ENCODE results near the gene EFCAB5. TPM values are rescaled to one million over a fixed set of nuclear protein-coding genes. Genes with fewer than 3 reads are reported as not detected.

Gene EFCAB5
- total and polyA plus RNA-seq, 2 donors (not counting 1 experiment from before 2014, with no cell fraction given): 0.54 to 3.0 TPM

- ChIA-PET POLR2A (no interaction called here), CTCF (no interaction called here)
- no peak overlapping the region for H3K27ac ChIP-seq (ENCODE audit: low read length in 2 of 2)
- intact Hi-C loops (cut with micrococcal nuclease): no loop called here
- H3K27me3 Mint-ChIP-seq: peaks cover 17% of the 10 kb centered on the region
- TF ChIP-seq CTCF (IDR thresholded peaks at IDR 0.05): no peak
- TF ChIP-seq EZH2 (IDR thresholded peaks at IDR 0.05; ENCODE audit: borderline replicate concordance, insufficient read depth, low read depth, low read length, poor library complexity, severe bottlenecking): no peak
- H2AFZ ChIP-seq (ENCODE audit: insufficient read depth, low read depth, low read length, poor library complexity, severe bottlenecking): no peak overlapping the region
- no peak for DNase-seq
- H3K27ac Mint-ChIP-seq: no peak overlapping the region
- no peak for ATAC-seq (ENCODE audit: low read depth)
- H3K9ac ChIP-seq (ENCODE audit: low read length): no peak overlapping the region
- no peaks in the 10 kb centered on the region for H3K4me1 Mint-ChIP-seq
- H4K20me1 ChIP-seq (ENCODE audit: control insufficient read depth, insufficient read depth, low read length, poor library complexity, severe bottlenecking): no peaks in the 10 kb centered on the region
- H3K4me1 ChIP-seq (ENCODE audit: control insufficient read depth in 2 of 2, insufficient read depth in 2 of 2, low read length in 2 of 2): no peaks in the 10 kb centered on the region
- WGBS (ENCODE audit: insufficient coverage): no CpG with 5 or more reads among the region's 2 CpGs
- H3K4me2 ChIP-seq (replicated peaks; ENCODE audit: low read depth, low read length, poor library complexity, severe bottlenecking): no peak overlapping the region
- no peaks in the 10 kb centered on the region for H3K9me3 Mint-ChIP-seq (ENCODE audit: insufficient read depth)
- H3K36me3 ChIP-seq (replicated peaks in 1 of 2; ENCODE audit: control extremely low read depth in 1 of 2, control insufficient read depth in 1 of 2, extremely low read depth in 1 of 2, insufficient read depth in 2 of 2, low read length in 1 of 2): no peaks in the 10 kb centered on the region
- peaks cover 0 to 3% (median 0%) of the 10 kb centered on the region in 3 donors for H3K9me3 ChIP-seq (ENCODE audit: control extremely low read depth in 1 of 3, control insufficient read depth in 2 of 3, insufficient read depth in 1 of 3, low read length in 2 of 3)
- no peak overlapping the region for H3K4me3 ChIP-seq (ENCODE audit: control extremely low read depth in 1 of 5, extremely low read depth in 1 of 5, insufficient read depth in 1 of 5, low read depth in 2 of 5, low read length in 4 of 5)
- H3K79me2 ChIP-seq (ENCODE audit: control insufficient read depth, insufficient read depth, low read length): no peaks in the 10 kb centered on the region
- H3K27me3 ChIP-seq (replicated peaks in 1 of 4; ENCODE audit: control extremely low read depth in 1 of 4, control insufficient read depth in 3 of 4, insufficient read depth in 4 of 4, low read length in 3 of 4): no peaks in the 10 kb centered on the region
- no peak overlapping the region for H3K4me3 Mint-ChIP-seq
Observed at GRCh38 chr17:30074254-30074653, 132.8 kb downstream of the EFCAB5 start.

DNA sequence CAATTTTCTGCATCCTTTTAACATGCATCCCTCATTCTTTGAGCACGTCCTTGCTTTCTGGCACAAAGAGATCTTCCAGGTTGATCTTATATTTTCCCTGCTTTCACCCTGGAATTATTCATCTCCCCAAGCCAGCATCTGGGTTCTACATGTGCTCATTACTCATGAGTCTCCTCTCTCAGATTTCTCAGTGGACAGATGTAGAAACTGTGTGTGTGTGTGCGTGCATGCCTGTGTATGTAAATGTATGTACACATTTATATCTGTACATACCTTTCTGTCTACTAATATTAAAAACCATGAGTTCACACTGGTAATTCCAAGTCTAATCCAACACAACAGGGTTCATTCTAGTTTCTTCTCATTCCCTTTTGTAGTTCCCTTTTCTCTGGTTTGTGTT is 133.3 kb downstream of the EFCAB5 start:
- H3K79me2 ChIP-seq (ENCODE audit: control insufficient read depth, insufficient read depth, low read length): no peaks in the 10 kb centered on the region
- no peak overlapping the region for H3K4me3 ChIP-seq (ENCODE audit: control extremely low read depth in 1 of 5, extremely low read depth in 1 of 5, insufficient read depth in 1 of 5, low read depth in 2 of 5, low read length in 4 of 5)
- H3K27me3 ChIP-seq (replicated peaks in 1 of 4; ENCODE audit: control extremely low read depth in 1 of 4, control insufficient read depth in 3 of 4, insufficient read depth in 4 of 4, low read length in 3 of 4): no peaks in the 10 kb centered on the region
- H4K20me1 ChIP-seq (ENCODE audit: control insufficient read depth, insufficient read depth, low read length, poor library complexity, severe bottlenecking): no peaks in the 10 kb centered on the region
- H2AFZ ChIP-seq (ENCODE audit: insufficient read depth, low read depth, low read length, poor library complexity, severe bottlenecking): no peak overlapping the region
- Mint-ChIP-seq H3K27ac (no peak overlapping the region), H3K9me3 (ENCODE audit: insufficient read depth) (no peaks in the 10 kb centered on the region), H3K4me1 (no peaks in the 10 kb centered on the region), H3K4me3 (no peak overlapping the region), H3K27me3 (peaks cover 16% of the 10 kb centered on the region)
- ChIA-PET CTCF (no interaction called here), POLR2A (no interaction called here)
- no peak overlapping the region for H3K4me2 ChIP-seq (replicated peaks; ENCODE audit: low read depth, low read length, poor library complexity, severe bottlenecking)
- WGBS (ENCODE audit: insufficient coverage): 100% methylated on average over 1 of the region's 2 CpGs
- H3K27ac ChIP-seq (ENCODE audit: low read length in 2 of 2): no peak overlapping the region
- intact Hi-C loops (cut with micrococcal nuclease): no loop called here
- no peaks in the 10 kb centered on the region for H3K36me3 ChIP-seq (replicated peaks in 1 of 2; ENCODE audit: control extremely low read depth in 1 of 2, control insufficient read depth in 1 of 2, extremely low read depth in 1 of 2, insufficient read depth in 2 of 2, low read length in 1 of 2)
- no peaks in the 10 kb centered on the region for H3K4me1 ChIP-seq (ENCODE audit: control insufficient read depth in 2 of 2, insufficient read depth in 2 of 2, low read length in 2 of 2)
- TF ChIP-seq EZH2 (IDR thresholded peaks at IDR 0.05; ENCODE audit: borderline replicate concordance, insufficient read depth, low read depth, low read length, poor library complexity, severe bottlenecking) (no peak), CTCF (IDR thresholded peaks at IDR 0.05) (no peak)
- no peaks in the 10 kb centered on the region for H3K9me3 ChIP-seq (ENCODE audit: control extremely low read depth in 1 of 3, control insufficient read depth in 2 of 3, insufficient read depth in 1 of 3, low read length in 2 of 3)
- ATAC-seq (ENCODE audit: low read depth): no peak
- no peak overlapping the region for H3K9ac ChIP-seq (ENCODE audit: low read length)
- no peak for DNase-seq
